Measurements from ENCODE around the gene OSBPL3. TPM values are rescaled to one million over a fixed set of nuclear protein-coding genes. Genes with fewer than 3 reads are reported as not detected.

The OSBPL3 gene
- total RNA-seq, 6 experiments from 2014 or later: 49.7 to 68.8 (median 63.2) TPM

DNA sequence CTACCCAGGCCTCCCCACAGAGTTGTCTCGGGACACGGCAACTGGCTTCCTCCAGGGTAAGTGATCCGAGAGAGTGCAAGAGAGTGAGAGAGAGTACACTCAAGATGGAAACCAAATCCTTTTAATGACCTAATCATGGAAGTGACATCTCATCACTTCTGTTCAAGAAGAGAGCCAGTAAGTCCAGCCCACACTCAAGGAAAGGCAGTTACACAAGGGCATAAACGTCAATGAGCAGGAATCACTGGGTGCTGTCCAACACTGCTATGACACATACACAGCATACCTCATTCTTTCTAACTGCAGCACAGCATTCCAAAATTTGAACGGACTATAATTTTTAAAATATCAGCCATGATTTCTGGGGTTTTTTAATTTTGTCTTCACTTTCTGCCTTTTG is 29.3 kb upstream of the OSBPL3 start:
- Mint-ChIP-seq H3K27me3 (ENCODE audit: insufficient read depth) (peaks cover 1% of the 10 kb centered on the region; the same call in 1 of the 2 replicates), H3K4me3 (no peak overlapping the region), H3K27ac (peak overlapping the region; percentile 76; the same call in 1 of the 2 replicates), H3K9me3 (0 out of 2 replicates have a peak, but pooled peaks cover 3% of the 10 kb centered on the region), H3K4me1 (ENCODE audit: low read depth) (peaks cover 49% of the 10 kb centered on the region), H3K36me3 (ENCODE audit: low read depth) (peaks cover 3% of the 10 kb centered on the region; the same call in 1 of the 2 replicates)
- TF ChIP-seq, protein P1, sequence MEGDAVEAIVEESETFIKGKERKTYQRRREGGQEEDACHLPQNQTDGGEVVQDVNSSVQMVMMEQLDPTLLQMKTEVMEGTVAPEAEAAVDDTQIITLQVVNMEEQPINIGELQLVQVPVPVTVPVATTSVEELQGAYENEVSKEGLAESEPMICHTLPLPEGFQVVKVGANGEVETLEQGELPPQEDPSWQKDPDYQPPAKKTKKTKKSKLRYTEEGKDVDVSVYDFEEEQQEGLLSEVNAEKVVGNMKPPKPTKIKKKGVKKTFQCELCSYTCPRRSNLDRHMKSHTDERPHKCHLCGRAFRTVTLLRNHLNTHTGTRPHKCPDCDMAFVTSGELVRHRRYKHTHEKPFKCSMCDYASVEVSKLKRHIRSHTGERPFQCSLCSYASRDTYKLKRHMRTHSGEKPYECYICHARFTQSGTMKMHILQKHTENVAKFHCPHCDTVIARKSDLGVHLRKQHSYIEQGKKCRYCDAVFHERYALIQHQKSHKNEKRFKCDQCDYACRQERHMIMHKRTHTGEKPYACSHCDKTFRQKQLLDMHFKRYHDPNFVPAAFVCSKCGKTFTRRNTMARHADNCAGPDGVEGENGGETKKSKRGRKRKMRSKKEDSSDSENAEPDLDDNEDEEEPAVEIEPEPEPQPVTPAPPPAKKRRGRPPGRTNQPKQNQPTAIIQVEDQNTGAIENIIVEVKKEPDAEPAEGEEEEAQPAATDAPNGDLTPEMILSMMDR (IDR thresholded peaks at IDR 0.05): no peak
- peak; percentile 86 for DNase-seq

DNA sequence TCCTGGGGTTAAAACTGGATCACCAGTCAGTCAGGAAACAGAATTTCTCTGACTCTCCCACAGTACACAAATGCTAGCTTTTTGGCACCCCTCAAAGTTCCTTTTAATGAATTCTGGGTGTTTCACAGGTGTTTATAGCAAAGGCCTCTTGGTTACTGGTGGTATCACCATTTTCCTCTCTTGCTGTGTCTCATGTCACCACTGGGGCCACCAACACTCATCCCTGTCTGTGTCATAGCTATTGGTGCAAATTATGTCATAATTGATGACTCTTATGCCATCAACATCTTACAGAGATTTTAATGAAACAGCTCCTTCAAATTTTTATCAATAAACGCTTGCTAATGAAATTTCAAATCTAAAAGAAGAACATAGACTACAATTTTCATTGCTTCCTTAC is 27.7 kb upstream of the OSBPL3 start:
- H3K27ac Mint-ChIP-seq: no peak overlapping the region
- DNase-seq: no peak
- H3K36me3 Mint-ChIP-seq (ENCODE audit: low read depth): peaks cover 3% of the 10 kb centered on the region; the same call in 1 of the 2 replicates
- TF ChIP-seq, protein P1 (IDR thresholded peaks at IDR 0.05): no peak
- H3K27me3 Mint-ChIP-seq (ENCODE audit: insufficient read depth): peaks cover 1% of the 10 kb centered on the region; the same call in 1 of the 2 replicates
- no peak overlapping the region for H3K4me3 Mint-ChIP-seq
- H3K9me3 Mint-ChIP-seq: 0 out of 2 replicates have a peak, but pooled peaks cover 3% of the 10 kb centered on the region
- peaks cover 46% of the 10 kb centered on the region for H3K4me1 Mint-ChIP-seq (ENCODE audit: low read depth)

DNA sequence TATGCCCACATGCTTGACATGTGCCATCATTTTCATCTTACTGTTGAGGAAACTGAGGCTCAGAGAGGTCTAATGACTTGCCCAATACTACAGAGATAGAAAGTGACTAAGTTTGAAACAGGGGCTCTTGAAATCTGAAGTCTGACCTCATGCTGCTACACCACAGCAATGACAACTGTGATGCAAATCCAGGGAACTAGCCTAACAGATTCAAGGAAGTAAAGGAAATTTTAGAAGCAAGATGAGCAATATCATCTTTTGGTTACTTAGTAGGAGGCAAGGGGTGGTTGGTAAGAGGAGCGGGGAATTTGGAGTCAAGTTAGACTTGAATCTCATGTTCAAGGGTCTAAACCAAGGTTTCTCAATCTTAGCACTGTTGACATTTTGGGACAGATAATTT is 26.3 kb upstream of the OSBPL3 start:
- DNase-seq: no peak
- Mint-ChIP-seq H3K9me3 (peaks cover 6% of the 10 kb centered on the region; the same call in 1 of the 2 replicates), H3K27me3 (ENCODE audit: insufficient read depth) (peaks cover 1% of the 10 kb centered on the region; the same call in 1 of the 2 replicates), H3K4me1 (ENCODE audit: low read depth) (peaks cover 39% of the 10 kb centered on the region), H3K36me3 (ENCODE audit: low read depth) (peaks cover 6% of the 10 kb centered on the region), H3K4me3 (no peak overlapping the region), H3K27ac (no peak overlapping the region)
- TF ChIP-seq, protein P1 (IDR thresholded peaks at IDR 0.05): no peak

DNA sequence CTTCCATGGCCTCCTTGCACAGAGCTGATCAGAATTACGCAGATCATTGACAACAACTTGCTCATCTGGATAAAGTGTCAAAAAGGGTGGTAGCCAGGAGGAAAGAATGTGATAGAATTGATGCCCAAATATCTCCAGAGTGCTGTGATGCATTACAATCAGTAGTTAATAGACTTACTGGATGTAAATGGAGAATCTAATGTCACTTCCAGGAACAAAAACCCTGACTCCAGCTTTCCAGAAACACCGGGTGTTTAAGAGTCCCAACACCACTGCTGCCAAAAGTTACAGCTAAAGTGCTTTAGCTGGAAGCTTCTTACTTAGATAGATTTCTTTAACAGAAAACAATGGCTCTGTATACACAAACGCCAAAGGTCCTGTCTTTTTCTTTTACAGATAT is 25.7 kb upstream of the OSBPL3 start:
- Mint-ChIP-seq H3K36me3 (ENCODE audit: low read depth) (peaks cover 13% of the 10 kb centered on the region), H3K27ac (no peak overlapping the region), H3K9me3 (peaks cover 12% of the 10 kb centered on the region), H3K4me1 (ENCODE audit: low read depth) (peaks cover 35% of the 10 kb centered on the region), H3K27me3 (ENCODE audit: insufficient read depth) (peaks cover 1% of the 10 kb centered on the region; the same call in 1 of the 2 replicates), H3K4me3 (no peak overlapping the region)
- no peak for DNase-seq
- TF ChIP-seq, protein P1 (IDR thresholded peaks at IDR 0.05): no peak

DNA sequence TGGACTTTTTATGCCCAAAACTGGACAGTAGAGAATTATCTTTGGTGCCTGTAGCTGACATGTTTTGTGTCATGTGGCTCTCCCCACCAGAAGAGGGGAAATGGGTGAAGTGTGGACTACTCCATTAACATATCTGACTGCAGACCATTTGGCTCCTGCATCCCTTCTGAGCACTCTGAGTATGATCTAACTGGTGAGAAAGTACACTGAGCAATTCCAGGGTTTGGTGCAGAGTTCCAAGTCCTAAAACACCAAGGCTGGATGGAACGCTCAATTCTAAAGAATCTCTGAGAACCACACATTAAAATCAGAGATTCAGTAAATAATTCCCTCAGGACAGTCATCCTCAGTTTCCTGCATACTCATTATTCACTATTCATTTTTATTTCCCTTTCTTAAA is 22.8 kb upstream of the OSBPL3 start:
- peaks cover 17% of the 10 kb centered on the region for H3K4me1 Mint-ChIP-seq (ENCODE audit: low read depth)
- no peaks in the 10 kb centered on the region; the same call in 1 of the 2 replicates for H3K27me3 Mint-ChIP-seq (ENCODE audit: insufficient read depth)
- peaks cover 26% of the 10 kb centered on the region for H3K36me3 Mint-ChIP-seq (ENCODE audit: low read depth)
- no peak overlapping the region for H3K4me3 Mint-ChIP-seq
- no peak overlapping the region for H3K27ac Mint-ChIP-seq
- TF ChIP-seq, protein P1 (IDR thresholded peaks at IDR 0.05): no peak
- DNase-seq: no peak
- H3K9me3 Mint-ChIP-seq: peaks cover 25% of the 10 kb centered on the region
